ENCODE measurements around the gene SCN1A.
"Not testable (repeated sequence)": the region's sequence is repeated elsewhere in the genome, so short reads cannot be mapped to it uniquely, and the experiment has no call there.

SCN1A gene

DNA sequence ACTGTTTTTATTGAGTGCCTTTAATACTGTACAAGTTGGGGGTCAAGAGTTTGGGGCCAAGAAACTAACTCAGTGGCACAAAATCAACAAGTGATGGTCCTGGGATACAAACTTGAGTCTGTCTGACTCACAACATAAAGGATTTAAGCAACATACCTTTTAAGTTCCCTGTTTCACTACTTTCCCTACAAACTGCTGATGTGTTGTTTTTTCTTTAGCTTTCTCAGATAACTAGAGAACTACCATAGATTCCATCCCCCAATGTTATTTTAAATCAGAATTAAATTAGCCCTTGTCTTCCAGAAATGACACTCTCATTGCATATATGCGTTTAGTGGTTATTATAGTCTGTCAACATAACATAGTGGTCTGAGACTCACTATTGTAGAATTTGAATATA is 116.2 kb downstream of the SCN1A start:
- no peaks in the 10 kb centered on the region for H3K36me3 ChIP-seq (ENCODE audit: control insufficient read depth, insufficient read depth, low read length)
- WGBS (ENCODE audit: insufficient coverage, insufficient read length) = no CpG with 5 or more reads among the region's 1 CpG
- no peak for DNase-seq (ENCODE audit: low read depth, low spot score)
- no peak overlapping the region for H3K4me3 ChIP-seq (ENCODE audit: low read length)
- no peaks in the 10 kb centered on the region for H3K27me3 ChIP-seq (ENCODE audit: control insufficient read depth, insufficient read depth, low read length)
- no peak overlapping the region for H3K27ac ChIP-seq (ENCODE audit: low read length)
- H3K9me3 ChIP-seq (ENCODE audit: control insufficient read depth, insufficient read depth, low read length) = no peaks in the 10 kb centered on the region
- H3K4me1 ChIP-seq (ENCODE audit: control insufficient read depth, insufficient read depth, low read length) = no peaks in the 10 kb centered on the region

DNA sequence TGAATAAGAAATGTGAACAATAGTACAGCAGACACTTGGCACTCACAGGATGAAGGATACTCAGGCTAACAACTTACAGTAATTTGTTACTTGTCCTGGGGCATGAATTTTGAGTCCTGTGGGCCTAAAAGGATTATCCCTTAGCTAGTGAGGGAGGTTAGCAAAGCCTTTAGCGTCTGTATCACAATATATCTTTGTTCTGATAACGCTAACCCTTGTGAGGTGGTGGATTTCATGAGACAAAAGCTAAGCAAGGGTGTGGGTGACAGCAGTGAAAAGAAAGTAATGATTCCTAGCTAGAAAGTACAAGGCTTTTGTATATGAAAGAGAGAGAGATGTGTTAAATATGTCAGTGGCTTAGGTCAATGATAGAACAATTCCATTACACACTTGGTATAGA is 127.4 kb downstream of the SCN1A start:
- Histone ChIP-seq H3K27me3 (ENCODE audit: control insufficient read depth, insufficient read depth, low read length) (no peaks in the 10 kb centered on the region), H3K4me1 (ENCODE audit: control insufficient read depth, insufficient read depth, low read length) (no peaks in the 10 kb centered on the region), H3K9me3 (ENCODE audit: control insufficient read depth, insufficient read depth, low read length) (no peaks in the 10 kb centered on the region), H3K4me3 (ENCODE audit: low read length) (no peak overlapping the region), H3K27ac (ENCODE audit: low read length) (no peak overlapping the region), H3K36me3 (ENCODE audit: control insufficient read depth, insufficient read depth, low read length) (no peaks in the 10 kb centered on the region)
- DNase-seq (ENCODE audit: low read depth, low spot score) = no peak
- no CpG with 5 or more reads among the region's 2 CpGs for WGBS (ENCODE audit: insufficient coverage, insufficient read length)

DNA sequence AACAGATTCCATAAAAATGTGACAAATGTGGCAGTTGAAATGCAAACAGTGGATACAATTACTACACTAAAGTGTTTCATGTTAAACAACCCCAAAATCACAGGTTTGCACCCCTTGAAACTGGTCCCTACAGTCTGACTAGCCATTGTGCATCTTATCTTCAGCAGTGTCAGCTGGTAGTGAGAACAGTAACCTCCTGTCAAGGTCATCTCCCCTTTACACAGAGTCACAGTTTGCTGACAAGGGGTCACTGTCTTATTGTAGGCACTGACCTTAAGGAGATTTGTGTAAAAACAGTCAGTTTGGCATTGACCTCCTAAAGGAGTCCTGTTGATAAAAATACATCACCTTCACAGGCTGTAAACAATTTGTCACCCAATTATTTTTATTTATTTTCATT is 137.0 kb downstream of the SCN1A start:
- H3K9me3 ChIP-seq (ENCODE audit: control insufficient read depth, insufficient read depth, low read length) = no peaks in the 10 kb centered on the region
- H3K36me3 ChIP-seq (ENCODE audit: control insufficient read depth, insufficient read depth, low read length) = no peaks in the 10 kb centered on the region
- no peaks in the 10 kb centered on the region for H3K27me3 ChIP-seq (ENCODE audit: control insufficient read depth, insufficient read depth, low read length)
- H3K4me1 ChIP-seq (ENCODE audit: control insufficient read depth, insufficient read depth, low read length) = no peaks in the 10 kb centered on the region
- no peak overlapping the region for H3K27ac ChIP-seq (ENCODE audit: low read length)
- DNase-seq (ENCODE audit: low read depth, low spot score) = no peak
- no peak overlapping the region for H3K4me3 ChIP-seq (ENCODE audit: low read length)

DNA sequence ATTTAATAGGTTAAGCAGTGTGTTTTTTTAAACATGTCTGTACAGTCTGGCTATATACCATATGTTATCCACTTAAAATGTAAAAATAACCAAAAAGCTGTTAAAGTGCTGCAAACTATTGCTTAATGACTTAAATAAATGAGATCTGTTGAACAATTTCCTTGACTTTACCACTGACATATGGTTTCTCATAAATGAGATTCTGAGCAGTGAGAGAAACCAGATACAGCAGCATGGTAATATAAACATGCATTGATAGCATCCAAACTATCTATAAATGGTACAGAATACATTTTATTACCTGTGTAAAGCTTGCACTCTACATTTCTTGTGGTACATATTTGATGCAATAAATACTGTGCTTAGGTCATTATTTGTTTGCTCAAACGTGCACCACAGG is 138.0 kb downstream of the SCN1A start:
- DNase-seq (ENCODE audit: low read depth, low spot score) = no peak
- no peaks in the 10 kb centered on the region for H3K27me3 ChIP-seq (ENCODE audit: control insufficient read depth, insufficient read depth, low read length)
- no peaks in the 10 kb centered on the region for H3K36me3 ChIP-seq (ENCODE audit: control insufficient read depth, insufficient read depth, low read length)
- H3K9me3 ChIP-seq (ENCODE audit: control insufficient read depth, insufficient read depth, low read length) = no peaks in the 10 kb centered on the region
- no CpG with 5 or more reads among the region's 1 CpG for WGBS (ENCODE audit: insufficient coverage, insufficient read length)
- no peak overlapping the region for H3K4me3 ChIP-seq (ENCODE audit: low read length)
- no peaks in the 10 kb centered on the region for H3K4me1 ChIP-seq (ENCODE audit: control insufficient read depth, insufficient read depth, low read length)
- H3K27ac ChIP-seq (ENCODE audit: low read length) = no peak overlapping the region

DNA sequence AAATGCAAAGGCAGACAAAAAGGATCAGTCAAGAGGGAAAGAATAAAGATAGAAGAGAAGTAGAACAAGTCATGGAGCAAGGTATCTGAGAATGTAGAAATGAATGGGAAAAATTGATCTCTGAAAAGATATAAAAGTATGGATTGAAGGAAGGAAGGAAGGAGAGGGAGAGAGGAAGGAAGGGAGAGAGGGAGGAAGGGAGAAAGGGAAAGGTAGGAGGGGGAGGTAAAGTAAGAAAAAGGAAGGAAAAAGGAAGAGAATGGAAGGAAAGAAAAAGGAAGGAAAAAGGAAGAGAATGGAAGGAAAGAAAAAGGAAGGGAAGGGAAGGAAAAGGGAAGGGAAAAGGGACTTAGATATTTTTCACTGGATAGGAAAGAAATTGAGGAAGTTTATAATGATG is 142.7 kb downstream of the SCN1A start:
- Histone ChIP-seq H3K4me3 (ENCODE audit: low read length) (no peak overlapping the region), H3K27me3 (ENCODE audit: control insufficient read depth, insufficient read depth, low read length) (no peaks in the 10 kb centered on the region), H3K4me1 (ENCODE audit: control insufficient read depth, insufficient read depth, low read length) (no peaks in the 10 kb centered on the region), H3K9me3 (ENCODE audit: control insufficient read depth, insufficient read depth, low read length) (no peaks in the 10 kb centered on the region), H3K27ac (ENCODE audit: low read length) (no peak overlapping the region), H3K36me3 (ENCODE audit: control insufficient read depth, insufficient read depth, low read length) (no peaks in the 10 kb centered on the region)
- no peak for DNase-seq (ENCODE audit: low read depth, low spot score)

DNA sequence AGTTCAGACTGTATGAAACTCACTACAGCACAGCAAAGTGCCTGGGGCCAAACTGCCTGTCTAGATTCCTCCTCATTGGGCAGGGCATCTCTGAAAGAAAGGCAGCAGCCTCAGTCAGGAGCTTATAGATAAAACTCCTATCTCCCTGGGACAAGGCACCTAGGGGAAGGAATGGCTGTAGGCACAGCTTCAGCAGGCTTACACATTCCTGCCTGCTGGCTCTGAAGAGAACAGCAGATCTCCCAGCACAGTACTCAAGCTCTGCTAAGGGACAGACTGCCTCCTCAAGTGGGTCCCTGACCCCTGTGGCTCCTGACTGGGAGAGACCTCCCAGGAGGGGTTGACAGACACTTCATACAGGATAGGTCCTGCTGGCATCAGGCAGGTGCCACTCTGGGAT is 155.7 kb downstream of the SCN1A start:
- not testable (repeated sequence) for H3K36me3 ChIP-seq (ENCODE audit: control insufficient read depth, insufficient read depth, low read length); H3K27me3 ChIP-seq (ENCODE audit: control insufficient read depth, insufficient read depth, low read length); DNase-seq (ENCODE audit: low read depth, low spot score); H3K4me1 ChIP-seq (ENCODE audit: control insufficient read depth, insufficient read depth, low read length); H3K27ac ChIP-seq (ENCODE audit: low read length); H3K4me3 ChIP-seq (ENCODE audit: low read length); H3K9me3 ChIP-seq (ENCODE audit: control insufficient read depth, insufficient read depth, low read length)

DNA sequence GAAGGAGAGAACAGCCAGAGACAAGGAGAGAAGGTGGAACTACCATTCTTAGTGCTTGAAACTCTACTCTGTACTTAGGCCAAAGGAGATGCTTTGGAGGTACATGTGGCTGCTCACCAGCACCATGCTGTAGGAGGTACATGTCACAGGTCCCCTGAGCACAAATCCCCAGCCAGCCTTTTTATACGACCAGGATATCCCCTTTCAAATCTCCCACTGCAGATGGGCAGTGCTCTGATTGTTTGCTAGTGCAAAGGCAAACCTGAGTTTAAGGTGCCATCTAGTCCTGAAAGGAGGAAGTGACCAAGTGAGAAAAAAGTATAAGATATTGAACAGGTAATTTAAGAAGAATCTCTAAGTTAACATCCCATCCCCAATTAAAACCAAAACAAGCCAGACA is 157.2 kb downstream of the SCN1A start:
- Histone ChIP-seq H3K36me3 (ENCODE audit: control insufficient read depth, insufficient read depth, low read length) (no peaks in the 10 kb centered on the region), H3K4me1 (ENCODE audit: control insufficient read depth, insufficient read depth, low read length) (no peaks in the 10 kb centered on the region), H3K4me3 (ENCODE audit: low read length) (no peak overlapping the region), H3K9me3 (ENCODE audit: control insufficient read depth, insufficient read depth, low read length) (no peaks in the 10 kb centered on the region), H3K27ac (ENCODE audit: low read length) (no peak overlapping the region), H3K27me3 (ENCODE audit: control insufficient read depth, insufficient read depth, low read length) (no peaks in the 10 kb centered on the region)
- DNase-seq (ENCODE audit: low read depth, low spot score) = no peak
- WGBS (ENCODE audit: insufficient coverage, insufficient read length) = no CpG with 5 or more reads among the region's 1 CpG

DNA sequence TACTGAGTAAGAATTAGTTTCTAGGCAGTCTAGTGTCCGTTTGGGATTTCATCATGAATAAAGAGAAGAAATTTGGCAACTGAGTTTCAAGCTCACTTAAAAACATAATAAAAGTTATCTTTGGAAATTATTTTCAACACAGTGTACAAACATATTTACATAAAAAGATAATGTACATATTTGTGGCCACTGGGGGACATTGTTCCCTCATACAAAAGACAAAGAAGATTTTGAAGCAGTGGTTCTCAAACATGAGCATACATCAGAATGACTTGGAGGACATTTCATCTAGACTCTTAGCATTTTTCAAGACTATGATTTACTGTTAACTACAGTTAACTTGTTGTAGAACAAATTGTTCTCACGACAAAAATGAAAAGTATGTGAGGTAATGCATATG is 158.6 kb downstream of the SCN1A start:
- no peaks in the 10 kb centered on the region for H3K27me3 ChIP-seq (ENCODE audit: control insufficient read depth, insufficient read depth, low read length)
- WGBS (ENCODE audit: insufficient coverage, insufficient read length) = no CpG with 5 or more reads among the region's 2 CpGs
- no peak for DNase-seq (ENCODE audit: low read depth, low spot score)
- H3K4me1 ChIP-seq (ENCODE audit: control insufficient read depth, insufficient read depth, low read length) = no peaks in the 10 kb centered on the region
- no peaks in the 10 kb centered on the region for H3K36me3 ChIP-seq (ENCODE audit: control insufficient read depth, insufficient read depth, low read length)
- H3K4me3 ChIP-seq (ENCODE audit: low read length) = no peak overlapping the region
- H3K9me3 ChIP-seq (ENCODE audit: control insufficient read depth, insufficient read depth, low read length) = no peaks in the 10 kb centered on the region
- H3K27ac ChIP-seq (ENCODE audit: low read length) = no peak overlapping the region

DNA sequence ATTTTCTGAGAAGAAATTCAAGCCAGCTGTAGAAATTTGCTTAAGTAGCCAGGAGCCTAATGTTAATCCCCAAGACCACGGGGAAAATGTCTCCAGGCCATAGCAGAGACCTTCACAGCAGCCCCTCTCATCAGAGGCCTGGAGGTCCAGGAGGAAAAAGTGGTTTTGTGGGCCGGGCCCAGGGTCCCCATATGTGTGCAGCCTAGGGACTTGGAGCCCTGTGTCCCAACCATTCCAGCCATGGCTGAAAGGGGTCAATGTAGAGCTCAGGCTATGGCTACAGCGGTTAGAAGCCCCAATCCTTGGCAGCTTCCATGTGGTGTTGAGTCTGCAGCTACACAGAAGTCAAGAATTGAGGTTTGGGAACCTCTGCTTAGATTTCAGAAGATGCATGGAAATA is 160.1 kb downstream of the SCN1A start:
- no peaks in the 10 kb centered on the region for H3K9me3 ChIP-seq (ENCODE audit: control insufficient read depth, insufficient read depth, low read length)
- WGBS (ENCODE audit: insufficient coverage, insufficient read length) = no CpG with 5 or more reads among the region's 3 CpGs
- no peaks in the 10 kb centered on the region for H3K4me1 ChIP-seq (ENCODE audit: control insufficient read depth, insufficient read depth, low read length)
- H3K4me3 ChIP-seq (ENCODE audit: low read length) = no peak overlapping the region
- DNase-seq (ENCODE audit: low read depth, low spot score) = no peak
- no peak overlapping the region for H3K27ac ChIP-seq (ENCODE audit: low read length)
- H3K36me3 ChIP-seq (ENCODE audit: control insufficient read depth, insufficient read depth, low read length) = no peaks in the 10 kb centered on the region
- no peaks in the 10 kb centered on the region for H3K27me3 ChIP-seq (ENCODE audit: control insufficient read depth, insufficient read depth, low read length)

DNA sequence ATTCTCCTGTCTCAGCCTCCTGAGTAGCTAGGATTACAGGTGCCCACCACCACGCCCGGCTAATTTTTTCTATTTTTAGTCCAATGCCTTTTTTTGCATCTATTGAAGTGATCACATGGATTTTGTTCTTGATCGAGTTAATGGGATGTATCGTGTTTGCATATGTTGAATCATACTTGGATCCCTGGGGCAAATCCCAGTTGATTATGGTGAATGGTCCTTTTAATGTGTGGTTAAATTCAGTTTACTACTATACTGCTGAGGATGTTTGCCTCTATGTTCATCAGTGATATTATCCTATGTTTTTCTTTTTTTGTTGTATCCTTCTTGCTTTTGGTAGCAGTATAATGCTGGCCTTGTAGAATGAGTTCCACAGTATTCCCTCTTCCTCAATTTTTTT is 166.0 kb downstream of the SCN1A start:
- Histone ChIP-seq H3K27me3 (ENCODE audit: control insufficient read depth, insufficient read depth, low read length) (no peaks in the 10 kb centered on the region), H3K4me1 (ENCODE audit: control insufficient read depth, insufficient read depth, low read length) (no peaks in the 10 kb centered on the region), H3K9me3 (ENCODE audit: control insufficient read depth, insufficient read depth, low read length) (no peaks in the 10 kb centered on the region), H3K4me3 (ENCODE audit: low read length) (no peak overlapping the region), H3K36me3 (ENCODE audit: control insufficient read depth, insufficient read depth, low read length) (peaks cover 2% of the 10 kb centered on the region; the same call in 1 of the 2 replicates), H3K27ac (ENCODE audit: low read length) (no peak overlapping the region)
- DNase-seq (ENCODE audit: low read depth, low spot score) = no peak
- no CpG with 5 or more reads among the region's 4 CpGs for WGBS (ENCODE audit: insufficient coverage, insufficient read length)

DNA sequence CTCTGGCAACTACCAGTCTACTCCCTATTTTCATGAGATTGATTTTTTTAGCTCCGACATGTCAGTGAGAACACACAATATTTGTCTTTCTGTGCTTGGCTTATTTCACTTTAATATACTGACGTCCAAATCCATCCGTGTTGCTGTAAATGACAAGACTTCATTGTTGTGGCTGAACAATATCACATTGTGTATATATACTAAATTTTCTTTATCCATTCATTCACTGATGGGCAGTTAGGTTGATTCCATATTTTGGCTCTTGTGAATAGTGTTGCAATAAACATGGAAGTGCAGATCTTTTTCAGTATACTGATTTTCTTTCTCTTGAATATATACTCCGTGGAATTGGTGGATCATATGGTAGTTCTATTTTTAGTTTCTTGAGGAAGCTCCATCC is 168.4 kb downstream of the SCN1A start:
- no peak for DNase-seq (ENCODE audit: low read depth, low spot score)
- no peaks in the 10 kb centered on the region for H3K27me3 ChIP-seq (ENCODE audit: control insufficient read depth, insufficient read depth, low read length)
- H3K4me1 ChIP-seq (ENCODE audit: control insufficient read depth, insufficient read depth, low read length) = no peaks in the 10 kb centered on the region
- WGBS (ENCODE audit: insufficient coverage, insufficient read length) = no CpG with 5 or more reads among the region's 4 CpGs
- no peak overlapping the region for H3K4me3 ChIP-seq (ENCODE audit: low read length)
- H3K27ac ChIP-seq (ENCODE audit: low read length) = no peak overlapping the region
- H3K9me3 ChIP-seq (ENCODE audit: control insufficient read depth, insufficient read depth, low read length) = no peaks in the 10 kb centered on the region
- H3K36me3 ChIP-seq (ENCODE audit: control insufficient read depth, insufficient read depth, low read length) = peaks cover 2% of the 10 kb centered on the region; the same call in 1 of the 2 replicates

Data from iPS DF 6.9 (cell line).